Prostate gland (tissue), 2 donors: ENCODE data around the gene LRBA.

Experiments
- POLR2A ChIP-seq: fragments of 450-650 bp; IDR thresholded peaks from one replicate; pipeline ENCODE4 v1.6.1; 2016; ENCODE audit warnings: antibody characterized with exemption, mild to moderate bottlenecking
- POLR2AphosphoS5 ChIP-seq: sonication (generic); formaldehyde crosslinking; IDR thresholded peaks from one replicate; pipeline ENCODE4 v1.6.1; 2017; ENCODE audit warnings: antibody characterized with exemption
- TF ChIP-seq, protein P1 (sequence below), 4 experiments: fragments of 200-600 bp in 2 of 4; fragments of 450-650 bp in 2 of 4; sonication (generic) in 2 of 4; IDR thresholded peaks; 1 replicate in 3 of 4; 2 replicates in 1 of 4; pipeline ENCODE4 v1.5.1; 2016 to 2019; ENCODE audit warnings: antibody characterized with exemption in 4 of 4, mild to moderate bottlenecking in 2 of 4, moderate library complexity in 2 of 4

- TF ChIP-seq, protein P1, sequence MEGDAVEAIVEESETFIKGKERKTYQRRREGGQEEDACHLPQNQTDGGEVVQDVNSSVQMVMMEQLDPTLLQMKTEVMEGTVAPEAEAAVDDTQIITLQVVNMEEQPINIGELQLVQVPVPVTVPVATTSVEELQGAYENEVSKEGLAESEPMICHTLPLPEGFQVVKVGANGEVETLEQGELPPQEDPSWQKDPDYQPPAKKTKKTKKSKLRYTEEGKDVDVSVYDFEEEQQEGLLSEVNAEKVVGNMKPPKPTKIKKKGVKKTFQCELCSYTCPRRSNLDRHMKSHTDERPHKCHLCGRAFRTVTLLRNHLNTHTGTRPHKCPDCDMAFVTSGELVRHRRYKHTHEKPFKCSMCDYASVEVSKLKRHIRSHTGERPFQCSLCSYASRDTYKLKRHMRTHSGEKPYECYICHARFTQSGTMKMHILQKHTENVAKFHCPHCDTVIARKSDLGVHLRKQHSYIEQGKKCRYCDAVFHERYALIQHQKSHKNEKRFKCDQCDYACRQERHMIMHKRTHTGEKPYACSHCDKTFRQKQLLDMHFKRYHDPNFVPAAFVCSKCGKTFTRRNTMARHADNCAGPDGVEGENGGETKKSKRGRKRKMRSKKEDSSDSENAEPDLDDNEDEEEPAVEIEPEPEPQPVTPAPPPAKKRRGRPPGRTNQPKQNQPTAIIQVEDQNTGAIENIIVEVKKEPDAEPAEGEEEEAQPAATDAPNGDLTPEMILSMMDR (IDR thresholded peaks at IDR 0.05): no peak
- TF ChIP-seq POLR2A: no peak
- TF ChIP-seq POLR2AphosphoS5: no peak
These were observed 436.2 kb downstream of the LRBA start for GRCh38 chr4:150578745-150579501.
